G401 (cell line): ENCODE data around the gene RAMP2. TPM values are rescaled to one million over a fixed set of nuclear protein-coding genes. Genes with fewer than 3 reads are reported as not detected.
"Not testable (repeated sequence)": the region's sequence is repeated elsewhere in the genome, so short reads cannot be mapped to it uniquely, and the experiment has no call there.

ENCODE experiments used
- DNase-seq: peaks from one replicate; pipeline ENCODE4 v3.0.0-alpha.2; 2015; ENCODE audit warnings: low spot score
- in situ Hi-C: cut with HindIII; loops from 2 replicates; pipeline ENCODE4 v1.10.0; 2016; ENCODE audit warnings: low sequenced_read_pairs, mixed read lengths
- total RNA-seq: library from RNA; depleted of rRNA; stranded (reverse); fragments of >200 nt; shearing (Covaris generic); gene quantifications from 2 replicates; pipeline ENCODE4 v1.2.3, GENCODE V29; 2014; rRNA removed

The RAMP2 gene
- total RNA-seq, result 0.51 and 1.5 TPM in 2 replicates

GRCh38 chr17:42760652-42761581 lies at the start of gene RAMP2:
RAMP2 (plus strand) TSS chr17:42761227; CDS start chr17:42761262, 35 bp downstream.
- DNase-seq, result no peak
- in situ Hi-C loops, result no loop called here

- in situ Hi-C loops, result no loop called here
- DNase-seq, result peak; percentile 64
Measured at GRCh38 chr17:42720996-42721583, 39.9 kb upstream of the RAMP2 start.

- in situ Hi-C loops, result no loop called here
- DNase-seq, result no peak
Measured at GRCh38 chr17:42723636-42724035, 37.4 kb upstream of the RAMP2 start.

GRCh38 chr17:42725143-42725542 lies 35.9 kb upstream of the RAMP2 start:
- no peak for DNase-seq
- in situ Hi-C loops, result no loop called here

GRCh38 chr17:42740699-42741098 lies 20.3 kb upstream of the RAMP2 start:
- DNase-seq, result no peak
- in situ Hi-C loops, result no loop called here

GRCh38 chr17:42742916-42743315 lies 18.1 kb upstream of the RAMP2 start:
- in situ Hi-C loops, DNase-seq: not testable (repeated sequence)

GRCh38 chr17:42743595-42744282 lies 17.3 kb upstream of the RAMP2 start:
- in situ Hi-C loops, result no loop called here
- DNase-seq, result no peak

GRCh38 chr17:42744283-42744805 lies 16.7 kb upstream of the RAMP2 start:
- in situ Hi-C loops, result no loop called here
- peak; percentile 64 for DNase-seq

- in situ Hi-C loops, result no loop called here
- peak; percentile 89 for DNase-seq
Measured at GRCh38 chr17:42744806-42745617, 16.0 kb upstream of the RAMP2 start, which contains the start of gene EZH1. EZH1 (minus strand) TSS chr17:42745040; CDS start chr17:42728941, 16,099 bp downstream.

GRCh38 chr17:42748202-42748907 lies 12.7 kb upstream of the RAMP2 start:
- in situ Hi-C loops, result no loop called here
- DNase-seq, result no peak

GRCh38 chr17:42748908-42749798 lies 11.9 kb upstream of the RAMP2 start:
- in situ Hi-C loops, result no loop called here
- no peak for DNase-seq

GRCh38 chr17:42750739-42751344 lies 10.2 kb upstream of the RAMP2 start:
- DNase-seq, result no peak
- in situ Hi-C loops, result no loop called here

GRCh38 chr17:42751628-42752027 lies 9.4 kb upstream of the RAMP2 start:
- in situ Hi-C loops, result no loop called here
- DNase-seq, result no peak

GRCh38 chr17:42754782-42755181 lies 6.2 kb upstream of the RAMP2 start:
- in situ Hi-C loops, result no loop called here
- DNase-seq, result no peak

- no peak for DNase-seq
- in situ Hi-C loops, result no loop called here
Measured at GRCh38 chr17:42759982-42760651, 910 bp upstream of the RAMP2 start.

GRCh38 chr17:42761638-42762037 lies 611 bp downstream of the RAMP2 start:
- in situ Hi-C loops, result no loop called here
- no peak for DNase-seq
